Measurements from ENCODE around the gene MYL3.
"Not testable (repeated sequence)": the region's sequence is repeated elsewhere in the genome, so short reads cannot be mapped to it uniquely, and the experiment has no call there.

Gene MYL3

GRCh38 chr3:46823314-46823713, 39.9 kb downstream of the MYL3 start:
- not testable (repeated sequence) for FAIRE-seq

GRCh38 chr3:46821553-46821952, 41.7 kb downstream of the MYL3 start:
- no peak for FAIRE-seq

- no peak for FAIRE-seq
Observed at GRCh38 chr3:46820852-46821251, 42.4 kb downstream of the MYL3 start.

GRCh38 chr3:46812237-46812791, 50.9 kb downstream of the MYL3 start:
- FAIRE-seq = no peak

- FAIRE-seq = no peak
Observed at GRCh38 chr3:46811615-46812236, 51.5 kb downstream of the MYL3 start.

- FAIRE-seq = not testable (repeated sequence)
Observed at GRCh38 chr3:46808766-46809165, 54.5 kb downstream of the MYL3 start.
